ENCODE results near the gene SCGN.
"Not testable (repeated sequence)": the region's sequence is repeated elsewhere in the genome, so short reads cannot be mapped to it uniquely, and the experiment has no call there.

Gene SCGN

GRCh38 chr6:25730907-25731306, 78.9 kb downstream of the SCGN start:
- no peak for DNase-seq (ENCODE audit: low spot score)

- no peak for DNase-seq (ENCODE audit: low spot score)
Measured at GRCh38 chr6:25731721-25732120, 79.7 kb downstream of the SCGN start.

DNA sequence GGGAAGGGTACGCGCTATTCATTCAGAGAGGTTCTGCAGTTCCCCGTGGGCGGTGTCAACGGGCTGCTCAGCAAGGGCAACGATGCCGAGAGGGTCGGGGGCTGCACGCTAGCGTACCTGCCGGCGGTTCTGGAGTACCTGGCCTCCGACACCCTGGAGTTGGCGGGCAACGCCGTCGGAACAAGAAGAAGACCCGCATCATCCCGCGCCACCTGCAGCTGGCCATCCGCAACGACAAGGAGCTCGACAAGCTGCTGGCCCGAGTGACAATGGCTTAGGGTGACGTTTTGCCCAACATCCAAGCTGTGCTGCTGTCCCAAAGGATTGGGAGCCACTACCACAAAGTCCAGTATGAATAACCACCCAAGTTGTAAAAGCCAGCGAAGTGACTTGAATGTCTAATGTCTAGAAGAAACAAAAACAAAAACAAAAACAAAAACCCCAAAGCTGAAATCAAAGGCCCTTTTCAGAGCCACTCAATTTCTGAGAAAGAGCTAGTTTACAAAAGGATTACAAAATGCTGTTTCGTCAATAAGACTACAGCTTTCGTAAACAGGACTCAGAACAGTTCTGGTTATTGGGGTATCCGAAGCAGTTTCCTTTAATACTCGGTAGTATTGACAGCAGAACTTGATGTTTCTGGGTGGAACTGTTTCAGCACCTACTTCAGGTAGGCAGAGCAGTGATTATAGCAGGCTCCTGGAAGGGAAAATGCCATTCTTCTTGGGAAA, 80.6 kb downstream of the SCGN start:
- DNase-seq (ENCODE audit: low spot score), result no peak

GRCh38 chr6:25735261-25735660, 83.2 kb downstream of the SCGN start:
- no peak for DNase-seq (ENCODE audit: low spot score)

- DNase-seq (ENCODE audit: low spot score), result peak; percentile 64
Measured at GRCh38 chr6:25743868-25744267, 91.9 kb downstream of the SCGN start.

DNA sequence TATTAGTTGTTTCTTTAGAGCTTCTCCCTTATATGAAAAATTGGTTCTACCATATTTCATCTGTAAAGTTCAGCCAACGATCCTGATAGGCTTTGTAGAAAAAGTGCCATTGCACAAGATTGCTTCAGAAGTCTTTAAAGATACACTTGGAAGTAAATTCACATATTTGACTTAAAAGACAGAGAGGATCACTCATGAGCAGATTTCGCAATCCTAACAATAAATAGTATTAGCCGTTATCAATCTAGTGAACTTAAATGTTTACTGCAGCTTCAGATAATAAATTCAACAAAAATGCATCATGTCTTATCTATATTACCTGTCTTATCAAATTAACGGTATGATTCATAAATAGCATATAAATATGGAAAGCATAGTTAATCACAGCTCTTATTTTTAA, 93.8 kb downstream of the SCGN start:
- DNase-seq (ENCODE audit: low spot score), result no peak

DNA sequence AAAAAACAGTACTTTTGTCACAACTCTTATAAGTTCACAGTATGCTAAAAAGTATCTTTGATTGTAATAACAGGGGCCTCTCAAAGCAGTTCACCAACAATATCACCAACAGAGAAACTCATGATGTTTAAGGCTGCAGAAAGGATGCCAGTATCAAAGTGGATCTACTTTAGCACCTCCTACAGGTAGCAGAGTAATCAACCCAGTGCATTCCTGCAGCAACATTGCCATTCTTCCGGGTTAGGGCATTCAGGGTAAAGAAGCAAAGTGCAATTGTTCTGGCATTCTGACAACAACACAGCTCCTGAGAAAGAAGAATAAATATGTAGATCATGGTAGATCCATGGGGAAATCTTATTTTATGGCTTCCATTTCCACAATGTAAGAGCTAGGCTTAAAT, 95.0 kb downstream of the SCGN start:
- DNase-seq (ENCODE audit: low spot score), result no peak

DNA sequence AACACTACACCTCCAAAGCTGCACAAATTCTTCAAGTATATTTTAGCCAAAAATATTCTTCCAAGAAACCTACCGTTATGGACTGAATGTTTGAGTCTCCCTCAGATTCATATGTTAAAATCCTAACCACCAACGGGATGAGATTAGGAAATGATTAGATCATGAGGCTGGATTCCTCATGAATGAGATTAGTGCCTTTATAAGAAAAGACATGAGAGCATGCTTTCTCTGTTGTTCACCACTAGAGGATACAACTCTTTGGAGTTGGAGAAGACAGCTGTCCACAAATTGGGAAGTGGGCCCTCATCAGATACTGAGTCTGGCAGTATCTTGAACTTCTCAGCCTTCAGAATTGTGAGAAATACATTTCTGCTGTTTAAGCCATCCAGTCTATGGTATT, 95.5 kb downstream of the SCGN start:
- no peak for DNase-seq (ENCODE audit: low spot score)

GRCh38 chr6:25748049-25748448, 96.0 kb downstream of the SCGN start:
- no peak for DNase-seq (ENCODE audit: low spot score)

GRCh38 chr6:25748601-25749517, 96.8 kb downstream of the SCGN start:
- not testable (repeated sequence) for DNase-seq (ENCODE audit: low spot score)

DNA sequence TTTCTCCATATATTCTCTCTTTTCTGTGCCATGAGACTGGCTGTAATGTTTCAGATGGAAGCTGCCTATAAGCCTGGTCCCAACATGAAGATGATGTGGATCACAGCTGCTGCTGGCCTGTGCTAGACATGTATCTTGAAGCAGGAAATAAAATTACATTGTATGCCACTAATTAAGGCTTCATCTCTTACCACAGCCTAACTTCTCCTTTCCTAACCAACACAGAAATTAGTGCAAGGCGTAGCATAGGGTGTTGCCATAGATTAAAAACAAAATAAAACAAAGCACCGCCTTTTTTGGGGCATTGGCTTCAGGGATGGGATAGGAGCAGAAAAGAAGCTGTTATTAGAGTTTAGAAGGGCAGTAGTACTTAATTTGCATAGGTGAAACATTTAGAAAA, 97.8 kb downstream of the SCGN start:
- no peak for DNase-seq (ENCODE audit: low spot score)

- peak; percentile 11 for DNase-seq (ENCODE audit: low spot score)
Measured at GRCh38 chr6:25750906-25751305, 98.9 kb downstream of the SCGN start.

Measured in LoVo (cell line).